Activated CD8-positive, alpha-beta memory T cell treated with anti-CD3 and anti-CD28 coated beads, Interleukin-2, amount 50 U/mL, for 1 hour (primary cell): ENCODE data around the gene KIF7.

ENCODE experiments used
- DNase-seq: peaks from one replicate; pipeline ENCODE4 v3.0.0-alpha.2; 2020; ENCODE audit errors: extremely low read depth

The KIF7 gene

DNA sequence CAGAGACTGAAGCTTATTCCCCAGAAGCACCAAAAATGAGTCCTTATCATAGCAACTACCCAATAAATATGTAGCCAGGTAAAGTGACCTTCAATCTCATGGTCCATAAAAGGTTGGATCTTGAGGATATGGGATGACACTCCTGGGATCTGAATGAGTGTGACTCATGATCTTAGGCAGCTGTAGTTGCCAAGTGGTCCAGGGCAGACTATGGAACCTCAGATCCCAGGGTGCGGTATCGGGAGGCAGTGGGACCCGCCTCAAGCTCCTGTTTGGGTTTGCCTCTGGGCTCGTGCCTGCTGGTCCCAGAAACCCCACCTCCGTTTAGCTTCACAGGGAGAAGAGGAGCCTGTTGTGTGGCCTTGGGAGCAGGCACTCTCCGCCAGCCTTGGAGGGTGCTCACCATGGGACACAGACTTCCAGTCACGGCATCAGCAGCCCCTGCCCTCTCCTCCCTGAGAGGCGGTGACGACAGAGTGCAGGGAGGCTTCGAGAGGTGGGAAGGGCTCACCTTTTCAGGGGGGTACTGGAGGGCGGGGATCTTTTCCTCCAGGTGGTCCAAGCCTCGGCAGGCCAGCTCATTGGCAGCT lies 15.8 kb upstream of the KIF7 start:
- DNase-seq, result no peak

DNA sequence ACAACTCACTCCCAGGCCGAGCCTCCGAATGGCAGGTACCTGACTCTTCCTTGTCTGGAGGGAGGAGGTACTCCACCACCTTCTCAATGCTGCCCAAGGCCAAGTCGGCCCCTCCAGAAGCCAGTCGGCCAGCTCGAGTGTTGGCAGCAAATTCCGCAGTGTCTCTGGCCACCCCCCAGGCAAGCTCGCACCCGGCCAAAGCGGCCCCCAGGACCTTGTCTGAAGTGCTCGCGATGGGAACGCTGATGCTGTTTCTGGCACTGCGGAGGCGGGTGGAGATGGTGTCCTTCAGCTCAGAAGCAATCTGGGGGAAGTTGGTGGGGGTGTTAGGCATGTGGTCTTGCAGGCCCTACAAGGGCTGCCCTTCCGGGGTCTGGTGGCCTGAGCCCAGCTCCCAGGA lies 14.7 kb upstream of the KIF7 start:
- no peak for DNase-seq

DNA sequence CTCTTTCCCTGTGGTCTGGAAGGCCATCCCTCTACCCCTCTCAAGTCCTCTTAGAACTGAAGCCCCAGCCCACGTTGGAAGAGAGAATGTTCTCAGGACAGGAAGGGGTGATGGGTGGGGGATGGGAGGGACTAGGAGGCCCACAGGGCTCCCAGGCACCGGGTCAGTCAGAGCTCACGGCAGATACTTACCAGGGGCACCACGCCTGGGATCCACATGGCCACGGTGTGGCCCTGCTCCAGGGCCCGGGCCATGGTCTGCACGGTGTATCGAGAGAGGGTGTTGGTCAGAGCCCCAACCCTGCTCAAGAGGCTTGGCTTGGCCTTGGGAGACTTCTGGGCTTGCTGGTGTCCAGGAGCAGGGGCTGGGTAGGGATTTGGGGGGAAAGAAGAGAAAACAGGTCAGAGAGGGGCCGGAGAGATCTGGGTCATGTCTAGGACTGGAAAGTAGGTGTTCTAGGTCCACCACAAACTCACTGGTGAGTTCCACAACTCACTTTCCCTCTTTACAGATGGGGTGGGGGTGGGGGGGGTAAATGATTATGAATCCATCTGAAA lies 14.1 kb upstream of the KIF7 start:
- no peak for DNase-seq

DNA sequence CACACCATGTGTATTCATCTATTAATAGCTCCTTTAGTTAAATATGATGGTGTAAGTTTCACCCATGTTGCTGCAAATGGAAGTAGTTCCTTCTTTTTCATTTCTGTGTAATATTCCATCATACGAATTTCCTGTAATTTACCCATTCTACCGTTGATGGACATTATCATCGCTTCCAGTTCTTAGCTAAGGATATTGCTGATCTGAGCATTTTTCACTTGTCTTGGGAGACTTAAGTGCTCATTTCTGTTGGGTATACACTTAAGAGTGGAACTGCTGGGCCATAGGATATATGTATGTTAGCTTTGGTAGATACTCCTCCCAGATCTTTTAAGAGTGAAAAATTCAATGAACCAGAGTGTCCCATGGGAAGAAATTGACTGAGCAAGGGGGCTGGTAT lies 12.9 kb upstream of the KIF7 start:
- DNase-seq, result no peak

DNA sequence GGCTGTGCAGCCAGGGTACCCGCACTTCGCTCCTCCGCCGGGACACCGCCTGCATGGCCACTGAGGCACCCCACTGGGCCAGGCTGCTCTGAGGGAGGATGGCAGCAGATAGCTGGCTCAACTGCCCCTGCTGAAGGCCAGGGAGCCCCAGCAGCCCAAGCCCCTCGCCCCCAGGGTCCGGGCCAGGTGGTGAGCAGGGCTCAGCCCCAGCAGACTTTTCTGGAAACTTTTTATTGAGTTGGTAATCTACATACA lies 12.4 kb upstream of the KIF7 start:
- DNase-seq, result no peak

DNA sequence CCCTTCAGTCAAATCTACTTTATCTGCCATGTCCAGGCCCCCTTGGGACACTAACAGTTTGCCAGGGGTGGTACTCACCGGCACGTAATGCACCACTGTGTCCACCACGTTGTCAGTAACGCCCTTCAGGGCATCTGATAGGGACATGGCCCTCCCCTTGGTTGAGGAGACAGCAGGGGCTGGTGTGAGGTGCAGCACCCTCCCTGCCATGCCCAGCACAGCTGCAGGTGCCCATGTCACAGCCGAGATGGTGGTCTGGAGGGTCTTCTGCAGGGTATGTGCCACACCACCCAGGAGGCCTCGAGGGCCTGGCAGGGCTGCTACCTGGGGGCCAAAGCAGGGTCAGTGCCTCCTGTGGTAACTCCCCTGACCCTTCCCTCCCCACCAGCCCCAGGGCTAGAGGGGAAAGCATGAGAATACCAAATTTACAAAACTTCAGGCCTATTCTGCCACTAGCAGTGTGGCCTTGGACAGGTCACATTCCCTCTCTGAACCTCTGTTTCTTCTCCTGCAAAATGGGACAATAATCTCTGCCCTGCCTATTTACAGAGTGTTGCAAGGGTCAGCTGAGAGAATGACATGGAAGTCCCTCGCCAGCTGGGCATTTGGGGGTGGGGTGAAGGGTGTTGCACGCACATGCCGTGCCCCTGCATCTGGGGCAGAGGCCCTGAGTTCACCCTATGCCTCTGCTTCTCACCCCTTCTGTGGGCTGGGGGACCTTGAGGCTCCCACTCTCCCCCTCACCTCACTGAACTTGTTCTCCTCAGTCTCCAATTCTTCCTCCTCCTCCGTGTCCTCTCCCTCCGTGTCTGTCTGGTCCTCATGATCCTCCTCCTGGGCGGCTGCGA lies 11.8 kb upstream of the KIF7 start:
- DNase-seq, result no peak

DNA sequence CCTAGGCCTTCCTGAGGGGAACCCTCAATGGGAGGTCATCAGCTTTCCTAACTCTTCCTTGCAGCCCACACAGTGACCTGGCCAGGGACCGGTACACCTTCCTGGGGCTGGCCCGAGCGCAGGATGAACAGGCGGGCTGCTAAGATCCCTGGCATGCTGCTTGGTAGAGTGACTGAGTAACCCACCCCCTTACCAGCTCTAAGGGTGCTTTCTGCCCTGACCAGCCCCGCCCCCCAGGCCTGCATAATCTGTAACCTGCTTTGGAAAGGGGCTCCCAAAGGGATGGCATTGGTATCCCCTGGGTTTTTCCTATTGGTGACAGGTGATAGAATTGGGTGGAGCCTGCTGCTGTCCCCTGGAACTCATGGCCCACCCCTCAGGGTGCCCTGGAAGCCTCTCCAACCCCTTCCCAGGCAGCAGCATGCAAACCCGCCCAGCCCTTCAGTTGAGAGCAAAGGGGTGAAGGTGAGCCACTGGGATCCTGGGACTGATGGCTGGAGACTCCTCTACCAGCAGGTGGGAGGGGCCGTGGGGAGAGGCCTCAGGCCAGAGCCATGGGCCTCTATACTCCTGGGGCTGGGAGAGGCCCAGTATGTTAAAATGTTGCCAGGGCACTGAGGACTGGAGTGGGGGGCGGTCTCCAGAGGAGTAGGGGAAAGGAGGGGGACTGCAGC lies 11.1 kb upstream of the KIF7 start:
- no peak for DNase-seq

DNA sequence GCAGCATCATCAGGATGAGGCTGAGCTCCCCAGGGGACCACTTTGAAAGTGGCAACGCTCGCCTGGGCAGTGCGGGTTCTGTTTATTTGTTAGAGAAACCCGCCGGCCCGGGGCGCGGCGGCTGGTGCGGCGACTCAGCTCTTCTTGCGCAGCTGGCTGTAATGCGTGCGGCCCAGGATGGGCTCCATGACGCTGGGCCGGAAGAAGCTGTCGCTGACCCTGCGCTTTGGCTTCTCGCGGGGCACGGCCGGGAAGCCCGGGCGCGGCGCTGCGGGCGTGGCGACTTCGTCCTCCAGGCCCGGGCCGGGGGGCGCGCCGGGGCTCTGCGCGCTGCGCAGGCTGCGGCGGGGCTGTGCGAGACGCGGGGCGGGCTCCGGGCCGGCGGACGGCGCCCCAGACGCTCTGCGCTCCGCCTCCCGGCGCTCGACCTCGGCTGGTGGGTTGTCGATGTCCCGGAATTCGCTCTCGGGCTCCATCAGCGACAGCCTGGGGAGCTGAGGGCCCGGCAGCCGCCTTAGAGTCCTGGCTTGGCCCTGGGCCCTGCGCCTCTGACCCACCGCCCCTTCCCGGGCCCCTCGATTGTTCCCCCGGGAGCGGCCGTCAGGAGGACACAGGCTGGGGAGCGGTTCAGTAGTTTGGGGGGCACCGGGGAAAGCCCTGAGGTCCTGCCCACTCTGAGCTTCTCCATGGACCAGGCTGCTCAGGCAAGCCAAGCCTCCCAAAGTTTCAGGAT lies 10.3 kb upstream of the KIF7 start:
- DNase-seq, result no peak

DNA sequence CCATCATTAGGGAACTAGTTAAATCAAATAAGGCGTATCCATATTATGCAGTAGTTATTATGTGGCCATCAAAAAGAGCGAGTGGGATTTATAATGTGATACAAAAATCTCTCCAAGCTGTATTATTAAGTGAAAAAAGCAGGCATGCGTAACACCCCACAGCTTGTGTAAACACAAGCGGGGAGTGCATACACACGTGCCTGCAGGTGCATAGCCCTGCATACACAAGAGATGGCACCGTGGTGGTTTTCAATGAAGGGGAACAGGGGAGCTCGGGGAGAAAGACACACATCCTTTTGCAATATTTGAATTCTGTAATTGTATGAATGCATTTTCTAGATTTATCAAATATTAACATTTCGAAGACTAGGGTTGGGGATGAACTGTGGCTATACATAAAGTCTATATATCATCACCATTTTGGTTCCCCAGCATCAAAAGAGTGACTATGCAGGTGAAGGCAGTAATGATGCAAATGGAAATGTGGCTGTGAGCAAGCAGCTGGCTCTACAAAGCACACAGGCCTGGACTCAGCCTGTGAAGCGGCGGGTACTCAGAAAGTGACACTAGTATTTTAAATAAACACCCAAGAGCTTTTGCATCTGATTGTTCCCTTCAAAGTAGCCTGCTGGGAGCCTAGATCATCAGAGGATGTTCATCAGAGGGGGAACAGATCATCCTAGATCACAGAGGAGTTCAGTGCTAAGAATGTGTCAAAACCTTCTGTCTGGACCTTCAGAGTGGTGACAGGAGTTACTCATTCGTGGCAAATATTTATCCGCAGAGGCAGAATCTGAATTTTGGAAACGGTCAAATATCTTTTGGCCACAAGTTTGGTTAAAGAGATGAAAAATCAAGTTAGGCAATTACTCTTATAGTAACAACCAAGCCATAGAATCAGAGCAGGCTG lies 9.4 kb upstream of the KIF7 start:
- DNase-seq, result no peak

DNA sequence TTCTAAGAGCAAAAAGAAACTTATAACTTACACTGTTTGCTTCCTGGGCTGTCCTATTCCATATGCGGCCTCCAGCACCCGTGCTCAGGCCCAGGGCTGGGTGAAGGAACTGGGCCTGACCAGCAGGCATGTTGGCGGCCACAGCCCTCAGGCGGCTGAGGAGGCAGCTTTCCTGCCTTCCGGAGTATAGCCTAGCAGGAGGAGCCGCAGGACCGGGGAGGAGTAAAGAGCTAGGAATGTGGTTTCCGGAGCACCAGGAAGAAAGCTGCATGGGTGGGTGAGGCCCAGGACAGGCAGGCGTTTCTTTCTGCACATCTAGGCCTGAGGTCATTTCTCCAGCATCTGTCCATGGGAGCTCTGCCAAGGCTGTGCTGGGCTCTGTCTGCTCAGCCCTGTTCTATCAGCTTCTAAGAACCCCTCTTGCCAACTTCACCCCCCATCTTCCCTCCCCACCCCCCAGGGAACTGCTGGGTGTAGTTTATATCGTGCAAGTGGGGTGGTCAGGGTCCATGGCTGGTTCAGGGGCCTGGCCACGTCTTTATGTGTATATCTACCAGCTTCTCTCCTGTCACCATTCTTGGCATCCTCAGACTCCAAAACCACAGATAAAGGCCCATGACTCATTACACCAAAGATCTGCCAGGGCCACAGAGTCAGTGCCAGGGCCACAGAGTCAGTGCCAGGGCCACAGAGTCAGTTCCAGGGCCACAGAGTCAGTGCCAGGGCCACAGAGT lies 7.8 kb upstream of the KIF7 start:
- no peak for DNase-seq

DNA sequence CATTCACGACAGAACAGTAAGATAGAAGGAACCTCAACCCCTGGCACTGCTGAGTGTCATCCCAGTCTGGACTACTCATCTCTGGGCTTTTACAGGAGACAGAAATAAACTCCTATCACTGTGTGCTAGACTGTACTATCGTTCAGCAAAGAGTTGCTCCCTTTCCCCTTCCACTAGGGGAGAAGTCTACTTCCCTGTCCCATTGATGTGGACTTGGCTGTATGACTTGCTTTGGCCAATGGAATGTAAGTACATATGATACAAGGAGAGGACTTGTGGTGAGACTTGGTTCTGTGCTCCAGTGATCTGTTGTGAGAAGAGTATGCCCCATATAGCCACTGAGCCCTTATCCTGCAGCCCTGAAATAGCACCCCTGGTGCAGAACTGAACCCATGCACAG lies 5.3 kb upstream of the KIF7 start:
- DNase-seq, result no peak

DNA sequence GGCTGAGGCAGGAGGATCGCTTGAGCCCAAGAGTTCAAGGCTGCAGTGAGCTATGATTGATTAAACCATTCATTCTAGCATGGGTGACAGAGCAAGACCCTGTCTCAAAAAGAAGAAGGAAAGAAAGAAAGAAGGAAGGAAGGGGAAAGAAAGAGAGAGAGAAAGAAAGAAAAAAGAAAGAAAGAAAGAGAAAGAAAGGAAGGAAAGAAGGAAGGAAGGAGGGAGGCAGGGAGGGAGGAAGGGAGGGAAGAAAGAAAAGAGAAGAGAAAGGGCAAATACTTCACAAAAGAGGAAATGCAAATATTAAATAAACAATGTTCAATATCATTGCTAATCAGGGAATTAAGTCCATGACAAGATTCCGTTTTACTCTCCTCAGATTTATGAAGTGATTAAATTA lies 4.0 kb upstream of the KIF7 start:
- DNase-seq, result no peak

DNA sequence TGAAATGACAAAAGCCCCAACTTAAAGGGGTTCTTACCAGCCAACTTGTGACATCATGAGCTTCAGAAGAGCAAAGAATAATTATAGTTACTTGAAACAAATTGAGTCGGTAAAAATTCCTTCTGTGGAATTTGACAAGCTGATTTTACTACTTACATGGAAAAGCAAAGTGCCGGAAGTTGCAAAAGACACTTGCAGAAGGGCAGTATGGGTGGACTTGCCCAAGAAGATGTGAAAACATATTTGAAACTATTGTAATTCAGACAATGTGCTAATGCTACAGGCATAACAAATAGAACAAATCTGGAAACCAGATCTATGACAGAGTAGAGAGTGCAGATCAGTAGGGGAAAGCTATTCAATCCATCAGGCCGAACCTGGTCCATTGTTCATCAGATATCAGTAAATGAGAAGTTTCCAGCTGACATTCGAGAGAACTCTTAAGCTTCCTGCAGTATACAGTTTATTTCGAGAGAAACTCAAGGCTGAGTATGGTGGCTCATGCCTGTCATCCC lies 2.5 kb upstream of the KIF7 start:
- DNase-seq, result no peak

DNA sequence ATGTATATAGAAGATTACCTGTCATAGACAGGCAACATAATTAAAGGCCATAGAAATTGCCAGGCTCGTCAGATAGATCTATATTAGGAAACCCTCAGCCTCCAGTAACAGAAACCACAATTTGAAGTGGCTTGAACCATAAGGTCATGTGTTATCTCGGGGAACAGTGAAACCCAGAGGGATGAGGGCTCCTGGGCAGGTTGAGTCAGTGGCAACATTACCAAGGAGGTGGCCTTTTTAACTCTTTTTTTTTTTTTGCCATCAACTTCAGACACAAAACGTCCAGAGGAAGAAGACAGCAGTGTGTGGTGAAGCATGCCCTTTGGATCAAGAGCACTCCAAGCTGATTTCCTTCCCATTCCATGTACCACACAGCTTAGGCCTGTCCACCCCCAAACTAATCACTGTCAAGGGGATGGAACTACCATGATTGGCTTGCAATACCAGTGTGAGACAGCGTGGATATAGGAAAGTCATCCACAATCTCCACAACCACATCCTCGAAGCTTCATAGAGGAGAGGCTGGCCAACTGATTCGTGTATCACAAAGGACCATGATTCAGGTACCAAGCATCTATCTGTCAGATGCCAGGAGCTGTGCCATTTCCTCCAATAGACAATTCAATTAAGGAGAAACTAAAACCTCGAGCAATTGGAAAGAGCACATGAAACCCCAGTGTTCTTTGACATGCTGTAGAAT lies 999 bp upstream of the KIF7 start:
- DNase-seq, result no peak

DNA sequence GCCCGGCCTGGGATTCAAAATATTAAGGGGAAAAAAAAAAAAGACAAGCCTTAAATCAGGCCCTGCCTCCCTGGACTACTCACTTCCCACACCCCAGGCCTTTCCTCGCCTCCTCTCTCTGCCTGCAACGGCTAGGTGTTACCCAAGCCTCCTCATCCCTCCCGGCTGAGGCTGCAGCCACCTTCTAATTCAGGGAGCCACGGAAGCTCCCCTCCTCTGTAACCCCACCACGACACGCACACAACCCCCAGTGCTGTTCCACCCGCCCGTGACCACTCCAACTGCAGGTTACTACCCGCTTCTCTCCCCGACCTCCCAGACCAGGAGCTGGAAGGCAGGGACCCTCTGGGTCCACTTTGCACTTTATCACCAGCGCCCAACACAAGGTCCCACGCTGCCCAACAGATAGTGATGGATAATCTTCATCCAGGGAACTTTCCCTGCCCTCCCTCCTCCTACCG lies 936 bp downstream of the KIF7 start:
- no peak for DNase-seq

DNA sequence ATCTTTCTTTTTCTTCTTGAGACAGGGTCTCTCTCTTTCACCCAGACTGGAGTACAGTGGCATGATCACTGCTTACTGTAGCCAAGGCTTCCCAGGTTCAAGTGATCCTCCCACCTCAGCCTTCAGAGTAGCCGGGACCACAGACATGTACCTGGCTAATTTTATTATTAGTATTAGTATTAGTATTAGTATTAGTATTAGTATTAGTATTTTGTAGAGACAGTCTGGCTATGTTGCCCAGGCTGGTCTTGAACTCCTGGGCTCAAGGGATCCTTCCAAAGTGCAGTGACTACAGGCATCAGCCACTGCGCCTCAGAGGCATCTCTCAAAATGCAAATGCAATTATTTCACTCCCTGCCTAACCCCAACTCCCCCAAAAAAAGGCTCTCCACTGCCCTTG lies 1.7 kb downstream of the KIF7 start:
- DNase-seq, result no peak

DNA sequence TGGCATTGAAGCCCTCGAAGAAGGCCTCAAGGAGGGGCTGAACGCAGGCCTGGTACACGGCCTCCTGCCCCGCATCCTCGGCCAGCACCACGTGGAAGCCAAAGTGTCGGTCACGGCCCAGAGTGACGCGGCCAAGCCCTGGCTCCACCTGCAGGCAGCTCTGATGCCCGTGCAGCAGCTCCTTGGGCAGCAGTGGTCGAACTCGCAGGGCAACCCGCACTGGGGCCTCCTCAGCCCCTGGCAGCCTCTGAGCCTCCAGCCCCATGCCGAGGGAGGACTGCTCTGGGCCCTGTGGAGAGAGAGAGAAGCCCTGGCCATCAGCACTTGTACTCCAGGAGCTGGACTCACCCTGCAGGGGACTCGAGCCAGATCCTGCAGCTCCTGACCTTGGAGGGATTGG lies 2.6 kb downstream of the KIF7 start:
- no peak for DNase-seq

DNA sequence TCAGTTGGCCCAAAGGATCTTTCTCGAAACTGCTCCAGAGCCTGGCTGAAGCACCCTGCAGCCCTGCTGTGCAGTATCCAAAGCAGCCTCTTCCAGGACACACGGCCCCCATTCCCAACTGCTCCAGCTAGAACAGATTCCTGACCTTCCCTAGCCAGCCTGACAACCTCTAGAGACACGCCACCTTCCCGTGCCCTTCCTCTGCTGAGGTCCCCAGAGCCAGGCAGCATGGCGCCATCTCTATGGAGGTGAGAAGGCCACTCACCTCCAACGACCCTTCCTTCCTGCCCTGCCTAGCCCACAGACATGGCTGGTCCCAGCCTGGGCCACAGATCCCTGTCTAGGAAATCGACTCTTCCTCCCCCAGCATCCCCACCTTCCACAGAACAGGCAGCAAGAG lies 3.1 kb downstream of the KIF7 start:
- no peak for DNase-seq

DNA sequence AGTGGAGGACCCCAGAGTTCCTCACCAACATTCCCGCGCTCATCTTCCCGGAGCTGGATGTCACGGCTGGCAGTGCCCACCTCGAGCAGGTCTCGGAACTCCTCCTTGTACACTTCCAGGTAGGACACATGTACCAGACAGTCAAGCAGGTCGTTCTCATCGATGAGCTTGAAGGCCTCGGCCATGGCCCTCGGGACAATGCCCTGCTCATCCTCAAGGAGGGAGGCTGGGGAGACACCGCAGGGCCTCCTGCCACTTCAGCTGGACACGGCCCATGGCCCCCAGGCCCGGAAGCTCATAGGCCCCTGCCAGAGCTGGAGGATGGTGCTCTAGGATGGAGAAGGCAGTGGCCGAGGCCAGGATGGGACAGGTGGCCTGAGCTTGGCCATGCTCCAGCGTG lies 5.6 kb downstream of the KIF7 start:
- no peak for DNase-seq
